Islet of Langerhans (tissue), 1 donor: ENCODE results near the gene GEMIN4.
A peak's percentile ranks its signal among the peaks of the same experiment; 100 is the strongest.

Experiments used
- FAIRE-seq: peaks from one replicate; lab custom pipeline; 2011; peaks lifted over from hg19 to GRCh38; lab: Jason Lieb, UNC

GEMIN4 gene

GRCh38 chr17:740240-741017, 11.6 kb downstream of the GEMIN4 start:
- no peak for FAIRE-seq

- no peak for FAIRE-seq
These were observed 14.4 kb downstream of the GEMIN4 start for GRCh38 chr17:737561-738113.

- no peak for FAIRE-seq
These were observed 18.3 kb downstream of the GEMIN4 start for GRCh38 chr17:733743-734142.

GRCh38 chr17:732902-733720, 19.0 kb downstream of the GEMIN4 start:
- no peak for FAIRE-seq

GRCh38 chr17:732067-732901, 19.8 kb downstream of the GEMIN4 start, which contains the start of gene TLCD3A:
Gene TLCD3A, plus strand, starts transcription at chr17:732596. Its CDS starts 52 bp downstream, at chr17:732648.
- no peak for FAIRE-seq

- no peak for FAIRE-seq
These were observed 20.4 kb downstream of the GEMIN4 start for GRCh38 chr17:731644-732066.

GRCh38 chr17:728911-729310, 23.2 kb downstream of the GEMIN4 start:
- FAIRE-seq, result no peak

GRCh38 chr17:726271-726919, 25.7 kb downstream of the GEMIN4 start:
- no peak for FAIRE-seq

- FAIRE-seq, result no peak
These were observed 26.3 kb downstream of the GEMIN4 start for GRCh38 chr17:725746-726145.

- no peak for FAIRE-seq
These were observed 27.0 kb downstream of the GEMIN4 start for GRCh38 chr17:725084-725483.

GRCh38 chr17:721540-721937, 30.5 kb downstream of the GEMIN4 start:
- no peak for FAIRE-seq

- FAIRE-seq, result no peak
These were observed 31.1 kb downstream of the GEMIN4 start for GRCh38 chr17:720706-721539.

- no peak for FAIRE-seq
These were observed 34.0 kb downstream of the GEMIN4 start for GRCh38 chr17:718075-718474.

GRCh38 chr17:708132-708531, 43.9 kb downstream of the GEMIN4 start:
- FAIRE-seq, result no peak

GRCh38 chr17:705863-706262, 46.2 kb downstream of the GEMIN4 start:
- FAIRE-seq, result no peak

- FAIRE-seq, result no peak
These were observed 47.1 kb downstream of the GEMIN4 start for GRCh38 chr17:705011-705410.

- no peak for FAIRE-seq
These were observed 47.8 kb downstream of the GEMIN4 start for GRCh38 chr17:704111-704864.

GRCh38 chr17:703081-703875, 48.8 kb downstream of the GEMIN4 start:
- FAIRE-seq, result no peak

GRCh38 chr17:700504-701094, 51.5 kb downstream of the GEMIN4 start:
- FAIRE-seq, result peak; percentile 91
